ENCODE results near the gene TMEM187. TPM values are rescaled to one million over a fixed set of nuclear protein-coding genes. Genes with fewer than 3 reads are reported as not detected.

The TMEM187 gene
- total RNA-seq, 4 donors from 2014 or later = 3.6 to 6.9 (median 6.1) TPM

DNA sequence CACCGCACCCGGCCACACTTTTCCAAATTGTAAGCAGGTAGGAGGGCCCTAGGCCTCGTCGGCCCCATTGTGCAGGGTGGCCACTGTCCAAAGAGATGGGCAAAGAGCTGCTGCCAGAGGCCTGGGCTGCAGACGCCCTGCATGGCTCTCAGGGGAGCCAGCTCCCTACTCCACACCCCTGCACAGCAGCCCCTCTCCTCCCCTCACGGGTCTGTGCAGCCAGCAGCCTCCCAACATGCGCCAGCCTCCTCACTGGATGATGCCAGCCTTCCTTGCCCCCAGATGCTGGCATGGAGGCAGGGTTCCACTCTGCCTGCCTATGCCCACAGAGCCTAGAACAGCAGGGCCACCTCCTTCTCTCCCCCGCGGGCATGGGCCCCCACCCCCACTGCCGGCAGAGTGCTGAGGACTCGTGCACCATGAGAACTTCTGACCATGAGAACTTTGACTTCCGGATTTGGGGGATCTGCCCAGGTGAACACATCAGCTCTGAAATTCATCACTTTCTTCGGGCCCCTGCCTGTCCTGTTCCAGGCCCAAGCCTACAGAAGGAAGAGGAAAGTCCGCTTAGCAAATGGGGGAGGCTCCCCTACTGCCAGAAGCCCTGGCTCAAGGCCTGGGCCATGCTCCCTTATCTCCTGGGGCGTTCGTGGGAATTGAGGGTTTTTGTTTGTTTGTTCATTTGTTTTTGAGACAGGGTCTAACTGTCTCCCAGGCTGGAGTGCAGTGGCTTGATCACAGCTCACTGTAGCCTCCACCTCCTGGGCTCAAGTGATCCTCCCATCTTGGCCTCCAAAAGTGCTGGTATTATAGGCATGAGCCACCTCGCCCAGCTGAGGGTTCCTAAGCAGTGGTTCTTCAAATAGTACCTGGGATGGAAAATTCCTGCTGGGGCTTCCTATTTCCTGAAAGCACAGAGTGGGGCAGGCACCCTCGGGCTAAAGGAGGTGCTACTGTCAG, 39.1 kb downstream of the TMEM187 start:
- H3K9me3 ChIP-seq = no peaks in the 10 kb centered on the region
- TF ChIP-seq, protein P1, sequence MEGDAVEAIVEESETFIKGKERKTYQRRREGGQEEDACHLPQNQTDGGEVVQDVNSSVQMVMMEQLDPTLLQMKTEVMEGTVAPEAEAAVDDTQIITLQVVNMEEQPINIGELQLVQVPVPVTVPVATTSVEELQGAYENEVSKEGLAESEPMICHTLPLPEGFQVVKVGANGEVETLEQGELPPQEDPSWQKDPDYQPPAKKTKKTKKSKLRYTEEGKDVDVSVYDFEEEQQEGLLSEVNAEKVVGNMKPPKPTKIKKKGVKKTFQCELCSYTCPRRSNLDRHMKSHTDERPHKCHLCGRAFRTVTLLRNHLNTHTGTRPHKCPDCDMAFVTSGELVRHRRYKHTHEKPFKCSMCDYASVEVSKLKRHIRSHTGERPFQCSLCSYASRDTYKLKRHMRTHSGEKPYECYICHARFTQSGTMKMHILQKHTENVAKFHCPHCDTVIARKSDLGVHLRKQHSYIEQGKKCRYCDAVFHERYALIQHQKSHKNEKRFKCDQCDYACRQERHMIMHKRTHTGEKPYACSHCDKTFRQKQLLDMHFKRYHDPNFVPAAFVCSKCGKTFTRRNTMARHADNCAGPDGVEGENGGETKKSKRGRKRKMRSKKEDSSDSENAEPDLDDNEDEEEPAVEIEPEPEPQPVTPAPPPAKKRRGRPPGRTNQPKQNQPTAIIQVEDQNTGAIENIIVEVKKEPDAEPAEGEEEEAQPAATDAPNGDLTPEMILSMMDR (IDR thresholded peaks at IDR 0.05) = no peak
- TF ChIP-seq POLR2A (IDR thresholded peaks at IDR 0.05; ENCODE audit: low read depth) (no peak), EP300 (IDR thresholded peaks at IDR 0.05) (no peak), POLR2AphosphoS5 (IDR thresholded peaks at IDR 0.05) (no peak)
- no peak overlapping the region for H3K4me3 ChIP-seq
- no peak for DNase-seq (ENCODE audit: extremely low spot score)
- no peaks in the 10 kb centered on the region for H3K27me3 ChIP-seq
- WGBS = 93% methylated on average over 10 of the region's 18 CpGs
- H3K27ac ChIP-seq (replicated peaks in 1 of 4) = peak overlapping the region in 1 of 4 donors; percentile 26
- H3K4me1 ChIP-seq = peaks cover 0 to 13% (median 10%) of the 10 kb centered on the region in 4 donors
- intact Hi-C loops (cut with DNase I) = no loop called here
- H3K36me3 ChIP-seq = peaks cover 0 to 32% (median 23%) of the 10 kb centered on the region in 4 donors

DNA sequence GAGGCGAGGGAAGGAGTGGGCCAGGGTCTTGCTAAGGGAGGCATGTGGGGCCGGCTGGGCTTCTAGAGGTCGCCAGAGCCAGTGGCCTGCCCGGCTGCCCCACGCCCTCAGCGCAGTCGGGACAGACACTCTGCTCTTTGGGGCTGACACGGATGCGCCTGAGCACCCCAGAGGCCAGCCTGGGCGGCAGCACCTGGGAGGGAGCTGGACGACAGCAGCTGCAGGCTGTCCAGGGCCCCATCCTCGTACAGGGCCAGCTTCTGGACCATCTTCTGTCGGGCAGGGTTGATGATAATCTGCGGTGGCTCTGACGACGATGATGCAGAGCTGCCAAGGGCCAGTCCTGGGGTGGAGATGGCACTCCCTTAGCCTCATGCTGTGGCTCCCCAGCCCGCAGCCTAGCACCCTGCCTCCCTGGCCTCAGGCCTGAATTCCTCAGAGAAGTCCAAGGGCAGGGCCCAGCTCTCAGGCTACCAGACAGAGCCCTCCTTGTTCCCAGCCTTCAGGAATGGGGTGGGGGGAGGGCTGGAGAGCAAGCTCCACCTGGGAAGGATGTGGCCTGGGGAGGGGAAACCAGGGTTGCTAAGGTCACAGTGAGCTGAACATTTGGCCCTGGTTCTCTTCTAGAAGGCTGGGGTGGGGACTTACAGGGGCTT, 39.9 kb downstream of the TMEM187 start:
- Histone ChIP-seq H3K9me3 (no peaks in the 10 kb centered on the region), H3K27ac (replicated peaks in 1 of 4) (peak overlapping the region in 2 of 4 donors; percentile 26 to 27), H3K4me1 (peaks cover 0 to 13% (median 10%) of the 10 kb centered on the region in 4 donors), H3K36me3 (peaks cover 0 to 40% (median 31%) of the 10 kb centered on the region in 4 donors), H3K4me3 (no peak overlapping the region), H3K27me3 (no peaks in the 10 kb centered on the region)
- no peak for DNase-seq (ENCODE audit: extremely low spot score)
- 87% methylated on average over 16 of the region's 17 CpGs for WGBS
- intact Hi-C loops (cut with DNase I) = no loop called here
- TF ChIP-seq POLR2A (IDR thresholded peaks at IDR 0.05; ENCODE audit: low read depth) = no peak
- TF ChIP-seq POLR2AphosphoS5 (IDR thresholded peaks at IDR 0.05) = no peak
- TF ChIP-seq EP300 (IDR thresholded peaks at IDR 0.05) = no peak
- TF ChIP-seq, protein P1 (IDR thresholded peaks at IDR 0.05) = no peak

DNA sequence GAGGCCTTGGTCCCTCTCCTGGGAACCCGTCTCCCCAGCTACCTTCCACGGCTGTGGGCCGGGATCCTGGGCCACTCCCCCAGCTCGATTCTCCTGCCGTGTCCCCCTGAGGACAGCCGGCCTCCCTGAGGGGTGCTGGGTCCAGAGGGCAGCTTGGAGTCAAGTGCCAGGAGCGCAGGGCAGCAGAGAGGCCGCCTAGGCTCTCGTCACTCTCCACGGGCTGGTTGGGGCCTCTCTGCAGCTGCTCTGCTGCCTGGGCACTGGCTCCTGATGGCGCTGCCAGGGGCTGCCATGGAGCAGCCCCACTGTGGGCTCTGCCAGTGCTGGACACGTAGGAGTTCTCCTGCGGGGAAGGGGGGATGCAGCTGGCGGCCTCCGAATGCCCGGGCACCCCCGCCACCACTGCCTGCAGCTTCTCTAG, 40.5 kb downstream of the TMEM187 start:
- Histone ChIP-seq H3K27me3 (no peaks in the 10 kb centered on the region), H3K4me3 (no peak overlapping the region), H3K4me1 (peaks cover 0 to 17% (median 12%) of the 10 kb centered on the region in 4 donors), H3K27ac (replicated peaks in 1 of 4) (peak overlapping the region in 1 of 4 donors; percentile 27), H3K36me3 (peaks cover 0 to 45% (median 31%) of the 10 kb centered on the region in 4 donors), H3K9me3 (no peaks in the 10 kb centered on the region)
- 81% methylated on average over 5 of the region's 17 CpGs for WGBS
- no peak for DNase-seq (ENCODE audit: extremely low spot score)
- intact Hi-C loops (cut with DNase I) = no loop called here
- TF ChIP-seq, protein P1 (IDR thresholded peaks at IDR 0.05) = no peak
- TF ChIP-seq EP300 (IDR thresholded peaks at IDR 0.05) = no peak
- TF ChIP-seq POLR2A (IDR thresholded peaks at IDR 0.05; ENCODE audit: low read depth) = no peak
- no peak for TF ChIP-seq POLR2AphosphoS5 (IDR thresholded peaks at IDR 0.05)

DNA sequence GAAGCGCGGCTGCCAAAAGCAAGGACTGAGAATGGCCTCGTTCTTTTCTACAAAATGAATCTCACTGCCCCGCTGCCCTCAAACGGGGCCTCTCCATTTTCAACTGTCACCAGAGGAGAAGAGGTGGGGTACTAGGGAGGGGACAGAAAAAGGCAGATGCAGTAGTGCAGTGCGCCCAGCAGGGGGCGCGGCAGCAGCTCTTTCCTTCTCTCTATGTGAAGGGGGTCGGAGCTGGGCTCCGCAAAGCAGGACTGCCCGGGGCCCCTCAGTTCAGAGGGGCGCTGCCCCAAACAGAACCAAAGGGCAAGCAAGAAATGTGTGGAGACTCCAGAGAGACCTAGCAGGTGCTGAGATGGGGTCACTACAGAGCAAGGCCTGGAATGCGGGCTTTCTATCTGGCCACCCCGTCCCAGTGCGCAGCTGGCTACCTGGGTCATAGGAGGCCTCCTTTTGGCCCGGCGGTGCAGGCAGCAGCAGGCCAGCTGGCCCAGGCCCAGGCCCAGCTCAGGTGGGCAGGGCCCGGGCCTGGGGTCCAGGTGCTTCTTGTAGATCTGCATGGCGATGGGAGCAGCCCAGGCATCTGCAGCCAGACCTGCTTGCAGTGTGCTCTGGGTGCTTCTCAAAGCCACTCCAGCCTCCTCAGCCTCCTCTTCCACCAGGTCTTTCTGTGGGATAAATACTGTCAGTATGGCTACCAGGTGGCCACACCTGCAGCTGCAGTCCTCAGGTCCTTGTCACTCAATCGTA, 41.2 kb downstream of the TMEM187 start:
- Histone ChIP-seq H3K4me1 (peaks cover 4 to 25% (median 20%) of the 10 kb centered on the region in 4 donors), H3K36me3 (peaks cover 0 to 47% (median 31%) of the 10 kb centered on the region in 4 donors), H3K27ac (replicated peaks in 1 of 4) (no peak overlapping the region), H3K4me3 (no peak overlapping the region), H3K27me3 (no peaks in the 10 kb centered on the region), H3K9me3 (no peaks in the 10 kb centered on the region)
- 33% methylated on average over 11 of the region's 20 CpGs for WGBS
- no peak for DNase-seq (ENCODE audit: extremely low spot score)
- TF ChIP-seq POLR2AphosphoS5 (IDR thresholded peaks at IDR 0.05) = peak in 1 of 2 donors; percentile 7
- no peak for TF ChIP-seq EP300 (IDR thresholded peaks at IDR 0.05)
- no peak for TF ChIP-seq POLR2A (IDR thresholded peaks at IDR 0.05; ENCODE audit: low read depth)
- TF ChIP-seq, protein P1 (IDR thresholded peaks at IDR 0.05) = peak; percentile 78 to 94 (median 92)
- intact Hi-C loops (cut with DNase I) = no loop called here
